AG09309 (cell line): ENCODE results near the gene SETX.

Source experiments
- DNase-seq: peaks from one replicate; pipeline ENCODE4 v3.0.0-alpha.2; 2010; ENCODE audit warnings: low read depth
- H3K4me3 ChIP-seq: 2 replicates; pipeline ENCODE4 v1.5.1; 2011; ENCODE audit warnings: mild to moderate bottlenecking, low read depth, low read length, moderate library complexity; ENCODE audit not compliant: control insufficient read depth
- CTCF ChIP-seq: IDR thresholded peaks from 2 replicates; pipeline ENCODE4 v1.5.1; 2011; ENCODE audit warnings: mild to moderate bottlenecking, low read depth, low read length, inconsistent platforms; ENCODE audit not compliant: insufficient read depth, control insufficient read depth; ENCODE audit errors: missing control alignments

The SETX gene

GRCh38 chr9:132216861-132217619, 137.7 kb downstream of the SETX start:
- no peak overlapping the region for H3K4me3 ChIP-seq
- no peak for TF ChIP-seq CTCF
- no peak for DNase-seq

GRCh38 chr9:132214027-132214622, 140.7 kb downstream of the SETX start:
- no peak overlapping the region for H3K4me3 ChIP-seq
- peak; percentile 18 for TF ChIP-seq CTCF
- peak; percentile 66 for DNase-seq

DNA sequence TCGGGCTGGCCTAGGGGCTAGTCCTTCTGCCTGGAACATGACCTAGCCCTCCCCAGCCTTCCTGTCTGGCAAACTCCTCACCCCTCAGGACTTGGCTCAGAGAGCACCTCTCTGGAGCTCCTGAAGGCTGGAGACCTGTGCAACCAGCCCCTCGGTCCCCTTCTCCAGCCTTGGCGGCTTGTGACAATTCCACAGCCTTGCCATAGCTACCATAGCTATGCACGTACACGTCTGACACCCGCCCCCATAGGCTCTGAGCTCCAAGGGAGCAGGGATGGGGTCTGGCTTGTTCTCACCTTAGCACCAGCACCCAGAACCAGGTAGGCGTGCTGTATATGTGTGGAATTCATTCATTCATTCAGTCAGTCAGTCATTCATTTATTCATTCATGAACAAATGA, 143.2 kb downstream of the SETX start:
- no peak for TF ChIP-seq CTCF
- no peak overlapping the region for H3K4me3 ChIP-seq
- DNase-seq, result no peak
